Upper lobe of right lung (tissue), 1 donor: ENCODE data around the gene PAPPA2. TPM values are rescaled to one million over a fixed set of nuclear protein-coding genes. Genes with fewer than 3 reads are reported as not detected.

Experiments used
- ATAC-seq: fragments of 200-7000 bp; cut with Tn5 transposase; one replicate; pipeline ENCODE4 v1.9.1; 2020; ENCODE audit warnings: mild to moderate bottlenecking, moderate library complexity
- DNase-seq: peaks from one replicate; pipeline ENCODE4 v3.0.0-alpha.2; 2020
- H3K27ac ChIP-seq: fragments of 200-600 bp; one replicate; pipeline ENCODE4 v1.8.0; 2022
- H3K27me3 ChIP-seq: fragments of 200-600 bp; one replicate; pipeline ENCODE4 v1.8.0; 2022; ENCODE audit warnings: mild to moderate bottlenecking
- H3K36me3 ChIP-seq: fragments of 200-600 bp; one replicate; pipeline ENCODE4 v1.8.0; 2022
- H3K4me1 ChIP-seq: fragments of 200-600 bp; one replicate; pipeline ENCODE4 v1.8.0; 2022
- H3K4me3 ChIP-seq: fragments of 200-600 bp; one replicate; pipeline ENCODE4 v1.8.0; 2022; ENCODE audit warnings: mild to moderate bottlenecking
- H3K9me3 ChIP-seq: fragments of 200-600 bp; one replicate; pipeline ENCODE4 v1.8.0; 2022
- CTCF ChIP-seq: fragments of 200-600 bp; IDR thresholded peaks from one replicate; pipeline ENCODE4 v1.8.0; 2022; ENCODE audit warnings: antibody characterized with exemption
- intact Hi-C: fragments of 100-400 bp; cut with DNase I; formaldehyde crosslinking; loops from one replicate; pipeline ENCODE4 v1.11.0; 2022
- total RNA-seq: library from RNA; stranded (reverse); fragmentation: NEBNext Ultra II Directional; extraction: Animal tissue kit (Norgen Biotek cat#: 25700); gene quantifications from one replicate; pipeline ENCODE4 v1.2.1, GENCODE V29; 2021
- donor health status: DM: no; HTN: yes; CAD: no; lungs with severe emphysema.

Gene PAPPA2
- total RNA-seq, 1 donor from 2014 or later, result 0.17 TPM

- no peak for TF ChIP-seq CTCF
- intact Hi-C loops, result no loop called here
- Histone ChIP-seq H3K27ac (no peak overlapping the region), H3K4me3 (no peak overlapping the region), H3K36me3 (no peaks in the 10 kb centered on the region), H3K27me3 (no peaks in the 10 kb centered on the region), H3K9me3 (no peaks in the 10 kb centered on the region), H3K4me1 (no peaks in the 10 kb centered on the region)
- ATAC-seq (no peak), DNase-seq (no peak)
Measured at GRCh38 chr1:176829261-176829660, 366.3 kb downstream of the PAPPA2 start.

DNA sequence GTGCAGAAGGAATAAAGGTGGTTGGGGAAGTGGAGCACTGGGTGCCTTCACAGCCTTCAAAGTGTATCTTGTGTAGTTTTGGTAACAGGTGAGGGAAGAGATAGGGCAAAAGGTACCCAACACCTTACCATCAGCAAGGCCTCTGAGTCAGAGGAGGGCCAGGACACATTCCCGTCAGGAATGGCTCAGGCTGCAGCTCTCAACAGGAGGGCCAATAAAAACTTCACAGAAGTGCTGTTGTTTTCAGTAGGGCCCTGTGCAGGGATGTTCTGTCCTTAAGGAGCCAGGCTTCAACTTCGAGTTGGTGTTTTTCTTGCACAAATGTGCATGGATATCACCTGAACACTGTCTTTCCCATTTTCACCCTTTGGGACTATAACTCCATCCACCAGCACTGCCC lies 368.2 kb downstream of the PAPPA2 start:
- H3K27ac ChIP-seq, result no peak overlapping the region
- intact Hi-C loops, result no loop called here
- no peak overlapping the region for H3K4me3 ChIP-seq
- H3K27me3 ChIP-seq, result no peaks in the 10 kb centered on the region
- no peaks in the 10 kb centered on the region for H3K4me1 ChIP-seq
- no peaks in the 10 kb centered on the region for H3K36me3 ChIP-seq
- TF ChIP-seq CTCF, result no peak
- ATAC-seq, result no peak
- no peaks in the 10 kb centered on the region for H3K9me3 ChIP-seq
- DNase-seq, result no peak

- Histone ChIP-seq H3K36me3 (no peaks in the 10 kb centered on the region), H3K4me1 (no peaks in the 10 kb centered on the region), H3K27ac (no peak overlapping the region), H3K4me3 (no peak overlapping the region), H3K9me3 (no peaks in the 10 kb centered on the region), H3K27me3 (no peaks in the 10 kb centered on the region)
- DNase-seq (no peak), ATAC-seq (no peak)
- TF ChIP-seq CTCF, result no peak
- intact Hi-C loops, result no loop called here
Measured at GRCh38 chr1:176837708-176838107, 374.7 kb downstream of the PAPPA2 start.

GRCh38 chr1:176838276-176838995 lies 375.5 kb downstream of the PAPPA2 start:
- H3K9me3 ChIP-seq, result no peaks in the 10 kb centered on the region
- H3K36me3 ChIP-seq, result no peaks in the 10 kb centered on the region
- no peak for TF ChIP-seq CTCF
- H3K27me3 ChIP-seq, result no peaks in the 10 kb centered on the region
- no peak for DNase-seq
- H3K4me3 ChIP-seq, result no peak overlapping the region
- intact Hi-C loops, result no loop called here
- H3K4me1 ChIP-seq, result no peaks in the 10 kb centered on the region
- no peak overlapping the region for H3K27ac ChIP-seq
- ATAC-seq, result no peak

- no peaks in the 10 kb centered on the region for H3K36me3 ChIP-seq
- H3K4me3 ChIP-seq, result no peak overlapping the region
- H3K9me3 ChIP-seq, result no peaks in the 10 kb centered on the region
- ATAC-seq (no peak), DNase-seq (no peak)
- TF ChIP-seq CTCF, result no peak
- no peaks in the 10 kb centered on the region for H3K27me3 ChIP-seq
- intact Hi-C loops, result no loop called here
- no peak overlapping the region for H3K27ac ChIP-seq
- H3K4me1 ChIP-seq, result no peaks in the 10 kb centered on the region
Measured at GRCh38 chr1:176839216-176839615, 376.2 kb downstream of the PAPPA2 start.

- TF ChIP-seq CTCF, result no peak
- Histone ChIP-seq H3K27me3 (no peaks in the 10 kb centered on the region), H3K27ac (no peak overlapping the region), H3K4me3 (no peak overlapping the region), H3K9me3 (no peaks in the 10 kb centered on the region), H3K4me1 (no peaks in the 10 kb centered on the region), H3K36me3 (no peaks in the 10 kb centered on the region)
- ATAC-seq (no peak), DNase-seq (no peak)
- intact Hi-C loops, result loop anchor here (10.0 kb wide), 1 partner anchor 286 kb away; no protein-coding TSS in a partner anchor
Measured at GRCh38 chr1:176841238-176841637, 378.3 kb downstream of the PAPPA2 start.
